ENCODE measurements around the gene DOHH. TPM values are rescaled to one million over a fixed set of nuclear protein-coding genes. Genes with fewer than 3 reads are reported as not detected.

DOHH gene
- total RNA-seq, 4 donors from 2014 or later, result 15.3 to 59.5 (median 42.8) TPM

- in situ Hi-C loops (cut with MboI; ENCODE audit: low sequenced_read_pairs in 4 of 4) (no loop called here), intact Hi-C loops (cut with DNase I; ENCODE audit: low total_unique reads) (no loop called here)
- no peak overlapping the region for H3K27ac ChIP-seq
- no peak for TF ChIP-seq CTCF (IDR thresholded peaks at IDR 0.05 in 4 of 5, conservative IDR thresholded peaks at IDR 0.05 in 1 of 5)
- TF ChIP-seq POLR2A (IDR thresholded peaks at IDR 0.05), result no peak
- ATAC-seq (no peak), DNase-seq (no peak)
- H3K4me1 ChIP-seq, result no peaks in the 10 kb centered on the region
- H3K9me3 ChIP-seq, result no peaks in the 10 kb centered on the region
- peaks cover 0 to 44% of the 10 kb centered on the region in 2 donors for H3K36me3 ChIP-seq
- no peaks in the 10 kb centered on the region for H3K27me3 ChIP-seq
- no peak overlapping the region for H3K4me3 ChIP-seq
Observed at GRCh38 chr19:3492919-3493318, 7.6 kb downstream of the DOHH start.

GRCh38 chr19:3492131-3492839 is 8.2 kb downstream of the DOHH start:
- H3K36me3 ChIP-seq, result peaks cover 0 to 44% of the 10 kb centered on the region in 2 donors
- in situ Hi-C loops (cut with MboI; ENCODE audit: low sequenced_read_pairs in 4 of 4) (no loop called here), intact Hi-C loops (cut with DNase I; ENCODE audit: low total_unique reads) (no loop called here)
- no peak for ATAC-seq
- H3K9me3 ChIP-seq, result no peaks in the 10 kb centered on the region
- H3K27me3 ChIP-seq, result no peaks in the 10 kb centered on the region
- H3K4me3 ChIP-seq, result no peak overlapping the region
- no peaks in the 10 kb centered on the region for H3K4me1 ChIP-seq
- H3K27ac ChIP-seq, result no peak overlapping the region
- no peak for DNase-seq
- TF ChIP-seq CTCF (IDR thresholded peaks at IDR 0.05 in 4 of 5, conservative IDR thresholded peaks at IDR 0.05 in 1 of 5) (no peak), POLR2A (IDR thresholded peaks at IDR 0.05) (no peak)

GRCh38 chr19:3491396-3492119 is 8.9 kb downstream of the DOHH start:
- H3K36me3 ChIP-seq, result peaks cover 0 to 43% of the 10 kb centered on the region in 2 donors
- DNase-seq, result no peak
- ATAC-seq, result no peak
- no peaks in the 10 kb centered on the region for H3K27me3 ChIP-seq
- TF ChIP-seq CTCF (IDR thresholded peaks at IDR 0.05 in 4 of 5, conservative IDR thresholded peaks at IDR 0.05 in 1 of 5), result no peak
- no peak for TF ChIP-seq POLR2A (IDR thresholded peaks at IDR 0.05)
- intact Hi-C loops (cut with DNase I; ENCODE audit: low total_unique reads) (no loop called here), in situ Hi-C loops (cut with MboI; ENCODE audit: low sequenced_read_pairs in 4 of 4) (no loop called here)
- H3K27ac ChIP-seq, result no peak overlapping the region
- H3K4me1 ChIP-seq, result no peaks in the 10 kb centered on the region
- no peak overlapping the region for H3K4me3 ChIP-seq
- H3K9me3 ChIP-seq, result no peaks in the 10 kb centered on the region

GRCh38 chr19:3483226-3483628 is 17.2 kb downstream of the DOHH start, which contains the start of gene SMIM44:
TSS of gene SMIM44 (minus strand) at chr19:3483441. CDS start at chr19:3483403, 38 bp downstream.
- in situ Hi-C loops (cut with MboI; ENCODE audit: low sequenced_read_pairs in 4 of 4) (loop anchor here in 3 of 4 donors (10.0 kb wide), 1 partner anchor 178 kb away; no protein-coding TSS in a partner anchor), intact Hi-C loops (cut with DNase I; ENCODE audit: low total_unique reads) (no loop called here)
- no peaks in the 10 kb centered on the region for H3K4me1 ChIP-seq
- no peak for DNase-seq
- no peaks in the 10 kb centered on the region for H3K36me3 ChIP-seq
- no peak within 1 kb of the TSS for H3K27ac ChIP-seq
- TF ChIP-seq CTCF (IDR thresholded peaks at IDR 0.05 in 4 of 5, conservative IDR thresholded peaks at IDR 0.05 in 1 of 5) (no peak), POLR2A (IDR thresholded peaks at IDR 0.05) (no peak)
- H3K27me3 ChIP-seq, result peaks cover 45 to 61% (median 52%) of the 10 kb centered on the region in 3 donors
- no peak for ATAC-seq
- H3K4me3 ChIP-seq, result no peak within 1 kb of the TSS
- no peaks in the 10 kb centered on the region for H3K9me3 ChIP-seq

Measured in gastrocnemius medialis (tissue), 4 donors.